HPDE6-E6E7 (cell line): Measurements from ENCODE around the gene FYB1.
A peak's percentile ranks its signal among the peaks of the same experiment; 100 is the strongest.

Experiments used
- DNase-seq: peaks from one replicate; pipeline ENCODE4 v3.0.0; 2011; ENCODE audit warnings: missing footprints; ENCODE audit errors: extremely low spot score

FYB1 gene

DNA sequence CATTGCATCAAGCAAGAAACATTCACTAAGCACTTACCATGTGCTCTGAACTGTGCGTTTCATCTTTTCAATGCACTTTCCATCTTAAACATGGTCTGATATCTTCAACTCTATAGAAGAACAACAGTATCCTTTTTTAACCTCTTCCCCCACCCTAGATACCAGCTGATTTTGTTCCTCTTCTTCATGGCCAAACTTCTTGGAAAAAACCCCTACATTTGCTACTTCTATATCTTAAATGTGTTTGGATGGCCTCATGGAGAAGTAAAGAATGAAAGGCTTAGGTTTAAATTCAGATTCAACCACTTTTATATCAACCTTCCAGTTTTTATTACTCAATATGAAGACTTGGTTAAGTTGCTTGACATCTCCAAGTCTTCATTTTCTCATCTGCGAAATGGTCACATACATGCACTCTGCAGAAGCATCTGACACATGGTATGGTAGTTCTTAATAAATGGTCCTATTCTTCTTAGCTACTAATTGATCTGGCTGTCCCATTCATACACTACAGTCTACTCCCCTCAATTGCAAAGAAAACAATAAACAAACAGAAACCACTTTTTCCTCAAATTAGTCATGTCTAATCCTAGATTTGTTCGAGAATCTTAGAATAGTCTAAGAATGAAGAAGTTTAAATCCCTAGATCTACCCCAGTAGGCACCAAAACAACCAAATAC, 59.4 kb downstream of the FYB1 start:
- no peak for DNase-seq

- DNase-seq = no peak
Observed at GRCh38 chr5:39158786-39159185, 60.6 kb downstream of the FYB1 start.

GRCh38 chr5:39158127-39158593, 61.2 kb downstream of the FYB1 start:
- peak; percentile 78 for DNase-seq

DNA sequence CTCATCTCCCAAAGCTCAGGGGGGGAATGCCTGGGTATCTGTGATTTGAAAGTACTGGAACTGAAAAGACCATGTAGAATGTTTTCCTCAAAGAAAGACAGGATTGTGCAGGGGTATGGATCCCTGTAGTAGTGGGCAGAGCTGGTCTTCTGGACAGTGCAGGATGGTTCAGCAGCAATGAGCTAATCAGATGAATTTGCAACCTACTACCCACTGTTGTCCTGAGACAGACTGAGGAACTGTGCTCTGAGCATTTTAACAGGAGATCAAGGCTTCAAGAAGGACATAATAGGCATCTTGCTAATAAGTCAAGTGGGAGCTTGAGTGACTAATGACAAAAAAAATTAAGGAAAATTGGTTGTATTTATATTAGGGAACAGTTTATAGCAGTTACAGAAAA, 61.7 kb downstream of the FYB1 start:
- no peak for DNase-seq

DNA sequence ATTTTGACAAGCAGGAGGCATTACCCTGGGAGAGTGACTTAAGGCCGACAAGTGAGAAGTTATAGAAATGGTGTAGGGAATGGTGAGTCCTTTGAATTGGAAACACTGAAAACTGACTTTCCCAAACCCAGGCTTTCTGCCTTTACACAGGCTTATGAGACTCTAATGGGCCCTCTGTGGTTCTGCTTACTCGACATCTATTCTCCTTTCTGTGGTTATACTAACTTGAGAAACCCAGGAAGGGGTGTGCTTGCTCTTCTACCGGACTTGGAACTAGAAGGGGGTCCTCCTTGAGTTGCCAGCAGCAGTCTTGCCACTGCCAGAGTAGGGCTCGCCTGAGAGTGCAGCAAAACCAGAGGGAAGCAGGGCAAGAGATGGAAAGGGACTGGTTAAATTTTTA, 63.3 kb downstream of the FYB1 start:
- no peak for DNase-seq

DNA sequence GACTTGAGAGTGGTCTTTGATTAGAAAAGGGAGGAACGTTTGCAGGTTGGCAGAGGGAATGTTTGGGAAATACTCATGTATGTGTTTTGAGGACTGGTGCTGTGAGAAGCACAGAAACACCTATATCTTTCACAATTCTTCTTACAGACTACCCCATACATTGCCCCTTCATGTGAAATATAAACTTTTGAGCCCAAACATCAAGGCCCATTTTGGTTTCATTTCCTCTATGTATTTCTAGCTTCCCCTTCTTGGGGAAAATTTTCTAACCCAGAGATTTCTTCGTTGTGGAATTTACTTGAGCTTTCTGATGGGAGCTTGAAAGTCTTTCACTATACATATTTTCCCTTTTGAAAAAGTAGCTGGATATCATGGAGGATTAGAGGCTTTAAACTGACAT, 67.6 kb downstream of the FYB1 start:
- DNase-seq = no peak

GRCh38 chr5:39149966-39150365, 69.4 kb downstream of the FYB1 start:
- no peak for DNase-seq

DNA sequence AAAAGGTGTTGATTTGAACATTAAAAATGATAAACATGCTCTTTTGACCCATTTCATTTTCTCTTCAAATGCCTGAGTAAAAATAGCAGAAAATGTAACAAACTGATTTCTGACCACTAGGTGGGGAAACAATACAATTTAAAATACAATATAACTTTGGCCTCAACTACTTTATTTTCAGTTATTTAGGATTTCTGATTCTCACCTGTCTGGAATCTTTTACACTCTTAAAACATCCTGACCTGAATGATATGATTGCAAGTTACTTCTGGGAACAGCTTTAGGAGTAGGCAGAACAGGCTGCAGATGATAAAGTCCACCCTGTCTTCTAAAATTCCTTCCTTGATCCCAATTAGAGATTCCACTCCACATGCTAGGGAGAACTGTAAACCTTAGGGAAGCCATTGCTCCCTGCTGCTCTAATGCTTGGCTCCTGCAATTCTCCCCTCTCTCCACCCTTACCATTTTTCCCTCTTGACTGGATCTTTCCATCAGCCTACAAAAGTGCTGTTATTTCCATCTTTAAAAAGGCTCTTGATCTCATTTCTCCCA, 70.3 kb downstream of the FYB1 start:
- DNase-seq = no peak

GRCh38 chr5:39146831-39147540, 72.4 kb downstream of the FYB1 start:
- DNase-seq = no peak

GRCh38 chr5:39143151-39143860, 76.1 kb downstream of the FYB1 start:
- no peak for DNase-seq

DNA sequence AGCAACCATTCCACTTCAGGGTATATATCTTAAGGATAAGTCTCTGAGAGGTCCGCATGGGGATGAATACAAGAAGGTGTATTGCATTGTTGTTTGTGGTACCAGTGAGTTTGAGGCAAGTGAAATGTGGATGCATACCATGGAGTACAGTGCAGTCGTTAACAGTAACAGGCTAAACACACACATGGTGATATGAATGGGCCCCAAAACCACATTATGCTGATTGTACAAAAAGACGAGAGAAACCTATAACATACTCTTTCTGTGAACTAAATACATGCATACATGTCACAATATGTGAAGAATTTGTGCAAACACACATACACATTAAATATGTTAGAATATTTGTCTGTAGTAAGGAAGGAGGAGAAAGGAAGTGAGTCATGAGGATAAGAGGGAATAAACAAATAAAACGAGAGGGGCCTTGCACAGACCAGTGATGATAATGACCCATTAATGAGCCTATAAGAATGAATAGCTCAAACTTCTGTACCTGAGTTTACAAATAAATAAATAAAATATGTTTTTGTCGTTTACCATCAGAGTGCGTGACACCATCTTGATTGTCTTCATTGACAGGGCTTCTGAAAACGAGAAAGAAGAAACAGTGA, 78.7 kb downstream of the FYB1 start:
- DNase-seq = no peak

DNA sequence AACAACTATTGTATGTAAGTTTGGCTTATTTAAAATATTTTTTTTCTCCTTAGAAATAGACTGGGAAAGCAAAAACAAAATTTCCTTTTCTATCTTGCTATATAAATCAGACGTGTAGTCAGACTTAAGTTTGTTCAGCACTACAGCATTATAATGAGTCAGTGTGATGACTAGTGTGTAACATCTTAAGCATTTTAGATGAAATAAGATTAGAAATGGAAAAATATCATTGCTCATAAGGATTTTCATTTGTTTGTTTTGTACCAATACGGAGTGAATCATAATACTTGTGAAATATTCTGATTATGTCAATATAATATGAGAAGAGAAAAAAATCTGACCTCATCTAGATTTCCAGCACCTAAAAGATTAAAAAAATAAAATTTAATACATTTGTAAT, 80.5 kb downstream of the FYB1 start:
- DNase-seq = peak; percentile 41

DNA sequence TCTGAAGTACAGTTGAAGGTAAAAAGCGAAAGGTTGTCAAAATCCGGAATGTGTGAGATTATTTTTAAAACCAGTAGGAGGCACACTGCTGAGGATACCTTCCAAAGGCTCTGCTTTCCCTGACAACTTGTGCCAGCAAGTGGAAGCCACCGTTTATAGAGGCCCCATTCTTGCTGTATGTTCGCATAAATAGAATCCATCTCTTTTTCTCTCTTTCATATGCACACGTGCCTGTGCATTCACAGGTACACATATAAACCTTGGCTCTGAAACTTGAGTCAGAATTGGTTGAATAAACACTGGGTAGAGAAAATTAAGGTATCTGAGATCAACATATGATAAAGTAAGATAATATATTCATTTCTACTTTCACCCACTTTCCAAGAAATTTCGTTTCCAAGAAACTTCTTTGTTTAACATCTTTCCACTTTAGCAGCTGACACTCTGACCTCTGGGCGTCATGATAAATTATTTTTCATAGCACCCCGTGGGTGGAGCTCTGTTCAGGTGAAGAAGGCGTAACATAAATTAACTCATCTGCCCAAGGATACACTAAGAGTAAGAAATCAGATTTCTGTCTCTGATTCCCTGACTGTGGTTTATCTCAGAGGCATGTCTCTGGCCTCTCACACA, 81.4 kb downstream of the FYB1 start:
- DNase-seq = no peak

- DNase-seq = no peak
Observed at GRCh38 chr5:39137391-39137790, 82.0 kb downstream of the FYB1 start.

DNA sequence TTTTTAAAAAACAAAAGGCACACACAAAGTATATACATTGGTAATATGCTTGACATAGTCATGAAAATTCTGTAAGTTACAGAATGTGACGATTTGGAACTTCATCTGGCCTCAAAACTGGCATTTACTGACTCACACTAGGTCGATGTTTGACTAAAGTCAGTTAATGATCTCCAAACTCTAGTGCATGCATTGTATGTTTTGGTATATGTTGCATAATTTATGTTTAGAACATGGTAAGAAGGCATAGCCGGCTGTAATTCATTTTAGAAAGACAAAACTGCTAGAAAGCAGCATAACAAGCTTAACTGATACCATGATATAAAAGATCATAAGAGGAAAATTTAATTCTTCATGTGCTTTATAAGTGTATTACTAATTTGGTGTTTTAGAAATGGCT, 86.6 kb downstream of the FYB1 start:
- DNase-seq = no peak

- no peak for DNase-seq
Observed at GRCh38 chr5:39132128-39132447, 87.3 kb downstream of the FYB1 start.

DNA sequence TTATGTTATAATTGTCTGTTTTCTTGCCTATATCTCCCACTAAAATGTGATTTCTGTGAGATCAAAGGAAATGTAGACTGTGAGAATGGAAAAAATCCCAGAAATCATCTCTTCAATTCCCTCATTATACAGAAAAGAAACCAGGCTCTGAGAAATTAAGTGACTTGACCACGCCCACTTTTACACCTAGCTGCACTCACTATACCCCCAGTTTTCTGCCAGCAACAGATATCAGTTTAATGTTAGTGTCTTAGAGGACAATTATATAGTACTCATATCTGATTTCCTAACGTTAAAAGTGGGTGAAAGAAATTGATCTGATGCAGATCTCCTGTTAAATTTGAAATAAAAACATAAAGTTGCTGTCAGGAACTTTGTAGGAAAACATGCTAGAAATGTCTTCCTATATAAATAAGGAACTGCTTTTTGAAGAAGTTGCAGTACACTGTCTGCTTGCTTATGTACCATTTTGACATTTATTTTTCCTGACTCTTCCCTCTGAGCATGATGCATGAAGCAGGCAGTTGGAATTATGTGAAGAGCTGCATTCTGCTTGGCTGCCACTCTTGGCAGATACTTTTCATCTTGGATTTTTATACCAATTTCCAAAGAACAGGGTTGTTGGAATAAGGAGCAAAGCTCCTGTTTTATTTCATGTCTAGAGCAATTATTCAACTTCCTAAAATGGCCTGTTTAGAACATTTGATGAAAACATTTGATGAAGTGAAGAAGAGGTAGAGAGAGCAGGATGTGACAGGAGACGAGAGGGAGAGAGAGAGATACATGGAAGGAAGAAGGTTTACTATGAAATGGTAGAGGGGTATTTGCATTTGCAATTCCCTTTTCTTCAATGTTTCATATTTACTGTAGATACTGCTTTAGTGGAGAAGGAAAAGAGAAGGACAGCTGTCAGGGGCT, 87.9 kb downstream of the FYB1 start:
- DNase-seq = no peak

GRCh38 chr5:39130716-39131115, 88.6 kb downstream of the FYB1 start:
- DNase-seq = no peak

DNA sequence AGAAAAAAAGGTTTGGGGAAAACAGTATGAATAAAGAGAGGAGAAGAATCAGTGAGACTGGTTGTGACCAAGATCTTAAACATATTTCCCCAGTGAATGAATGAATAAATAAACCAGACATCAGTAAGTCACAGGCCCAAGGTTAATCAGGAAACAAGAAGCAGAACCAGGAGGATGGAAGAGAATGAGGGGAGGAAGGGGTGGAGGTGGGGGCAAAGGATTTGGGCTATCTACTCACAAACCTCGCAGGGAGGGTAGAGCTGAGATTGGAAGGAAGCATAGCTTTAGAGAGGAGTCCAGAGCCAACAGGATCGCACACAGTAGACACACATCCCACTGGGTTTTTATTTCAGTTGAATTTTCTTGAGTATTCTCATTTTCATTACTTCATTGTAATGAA, 97.4 kb downstream of the FYB1 start:
- DNase-seq = no peak

- DNase-seq = no peak
Observed at GRCh38 chr5:39121315-39121714, 98.0 kb downstream of the FYB1 start.

DNA sequence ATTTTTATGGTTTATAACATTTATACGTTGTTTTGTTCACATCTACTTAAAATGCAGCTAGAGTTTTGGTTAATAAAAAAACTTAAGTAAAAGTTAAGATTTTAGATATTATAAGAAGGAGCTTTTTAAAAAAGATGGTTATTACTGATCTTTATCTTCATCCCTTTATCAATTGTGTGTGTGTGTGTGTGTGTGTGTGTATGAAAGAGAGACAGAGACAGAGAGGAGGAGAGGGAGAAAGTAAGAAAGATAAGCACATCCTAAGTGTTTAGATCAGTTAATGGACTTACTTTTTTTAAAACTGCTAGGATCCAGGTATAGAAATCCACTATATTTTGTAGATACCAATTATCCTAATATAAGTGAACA, 99.3 kb downstream of the FYB1 start:
- no peak for DNase-seq
